CD4-positive, alpha-beta T cell treated with Interleukin-4 for 4 hours (primary cell): ENCODE data around the gene TRIM37.
"Not testable (repeated sequence)": the region's sequence is repeated elsewhere in the genome, so short reads cannot be mapped to it uniquely, and the experiment has no call there.

Experiments used
- DNase-seq: peaks from one replicate; pipeline ENCODE4 v3.0.0-alpha.2; 2020

TRIM37 gene

DNA sequence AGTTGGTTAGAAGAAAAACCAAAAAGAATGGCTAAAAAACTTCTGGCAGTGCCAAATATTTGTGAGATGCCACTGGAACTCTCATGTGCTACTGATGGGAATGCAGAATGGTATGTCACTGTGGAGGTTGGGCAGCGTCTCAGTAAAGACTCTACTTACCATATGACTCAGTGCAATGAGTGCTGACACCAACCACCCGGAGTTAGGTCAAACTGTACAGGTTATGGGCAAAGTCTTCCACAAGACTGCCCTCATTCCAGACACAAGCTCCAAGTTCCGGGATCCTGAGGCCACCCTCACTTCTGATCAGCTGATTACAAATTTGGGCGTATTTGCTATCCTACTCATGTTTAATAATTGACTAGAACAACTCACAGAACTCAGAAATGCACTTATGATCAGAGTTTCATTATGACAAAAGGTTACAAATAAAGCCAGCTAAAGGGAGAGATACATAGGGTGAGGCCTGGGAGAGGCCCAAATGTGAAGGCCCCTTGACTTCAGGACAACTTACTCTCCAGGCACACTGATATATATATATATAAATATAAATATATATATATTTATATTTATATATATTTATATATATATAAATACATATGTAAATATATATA, 114.9 kb downstream of the TRIM37 start:
- DNase-seq = no peak

DNA sequence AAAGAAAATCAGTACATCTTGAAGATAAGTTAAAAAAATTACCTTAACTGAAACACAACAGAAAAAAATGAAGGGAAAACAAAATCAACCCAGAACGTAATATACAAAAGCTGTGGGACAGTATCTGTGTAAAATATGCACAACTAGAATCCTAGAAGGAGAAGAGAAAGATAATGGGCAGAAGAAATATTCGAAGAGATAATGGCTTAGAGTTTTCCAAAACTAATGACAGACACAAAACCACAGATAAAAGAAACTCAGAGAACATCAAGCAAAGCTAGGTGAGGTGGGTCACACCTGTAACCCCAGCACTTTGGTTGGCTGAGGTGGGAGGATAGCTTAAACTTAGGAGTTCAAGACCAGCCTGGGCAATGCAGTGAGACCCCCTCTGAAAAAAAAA, 117.1 kb downstream of the TRIM37 start:
- DNase-seq = no peak

DNA sequence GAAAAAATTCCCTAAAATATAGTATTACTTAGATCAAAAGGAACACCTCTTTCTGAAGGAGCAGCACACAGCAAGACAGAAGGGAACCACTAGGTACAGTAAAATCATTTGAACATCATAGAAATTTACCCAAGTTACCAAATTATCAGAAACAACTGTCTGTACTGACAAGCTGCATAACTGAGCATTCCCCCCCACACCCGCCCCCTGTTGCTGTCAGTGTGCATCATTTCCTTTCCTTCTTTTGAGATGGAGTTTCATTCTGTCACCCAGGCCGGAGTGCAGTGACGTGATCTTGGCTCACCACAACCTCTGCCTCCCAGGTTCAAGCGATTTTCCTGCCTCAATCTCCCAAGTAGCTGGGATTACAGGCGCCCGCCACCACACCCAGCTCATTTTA, 120.7 kb downstream of the TRIM37 start:
- DNase-seq = no peak

DNA sequence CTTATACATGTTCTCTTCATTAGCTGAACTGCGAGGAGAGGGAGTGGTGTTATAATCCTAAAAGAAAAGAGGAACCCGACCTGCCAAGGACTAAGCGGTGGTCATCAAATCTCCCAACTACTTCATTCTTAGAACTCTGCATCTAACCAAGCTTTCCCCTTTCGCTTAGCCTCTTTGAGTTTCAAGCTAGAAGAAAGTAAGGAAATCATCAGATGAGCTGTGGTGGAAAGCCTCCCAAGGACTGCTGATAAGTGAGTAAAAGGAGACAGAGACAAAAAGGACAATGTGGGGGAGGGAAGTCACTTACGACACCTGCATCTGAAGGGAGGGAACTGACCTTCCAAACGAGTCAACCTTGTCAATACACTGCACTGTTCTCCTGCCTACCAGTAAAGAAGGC, 121.3 kb downstream of the TRIM37 start:
- DNase-seq = no peak

DNA sequence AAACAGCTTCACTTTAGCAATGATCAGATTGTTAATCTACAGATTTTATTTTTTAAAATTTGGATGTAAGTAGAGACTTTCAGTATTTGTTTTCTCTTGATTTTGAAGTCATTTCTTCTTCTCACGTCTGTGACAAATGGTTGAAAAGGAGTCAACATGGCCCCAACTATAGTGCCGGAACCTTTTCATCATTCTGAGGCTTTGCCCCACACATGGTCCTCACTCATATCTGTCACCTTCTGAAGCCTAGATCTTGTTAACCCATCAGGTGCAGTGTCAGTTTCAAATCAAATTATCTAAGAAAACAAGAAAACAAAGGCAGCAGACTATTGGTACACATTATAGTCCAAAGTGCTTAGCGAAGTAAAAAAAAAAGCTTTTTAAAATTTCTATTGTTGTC, 124.1 kb downstream of the TRIM37 start:
- no peak for DNase-seq

DNA sequence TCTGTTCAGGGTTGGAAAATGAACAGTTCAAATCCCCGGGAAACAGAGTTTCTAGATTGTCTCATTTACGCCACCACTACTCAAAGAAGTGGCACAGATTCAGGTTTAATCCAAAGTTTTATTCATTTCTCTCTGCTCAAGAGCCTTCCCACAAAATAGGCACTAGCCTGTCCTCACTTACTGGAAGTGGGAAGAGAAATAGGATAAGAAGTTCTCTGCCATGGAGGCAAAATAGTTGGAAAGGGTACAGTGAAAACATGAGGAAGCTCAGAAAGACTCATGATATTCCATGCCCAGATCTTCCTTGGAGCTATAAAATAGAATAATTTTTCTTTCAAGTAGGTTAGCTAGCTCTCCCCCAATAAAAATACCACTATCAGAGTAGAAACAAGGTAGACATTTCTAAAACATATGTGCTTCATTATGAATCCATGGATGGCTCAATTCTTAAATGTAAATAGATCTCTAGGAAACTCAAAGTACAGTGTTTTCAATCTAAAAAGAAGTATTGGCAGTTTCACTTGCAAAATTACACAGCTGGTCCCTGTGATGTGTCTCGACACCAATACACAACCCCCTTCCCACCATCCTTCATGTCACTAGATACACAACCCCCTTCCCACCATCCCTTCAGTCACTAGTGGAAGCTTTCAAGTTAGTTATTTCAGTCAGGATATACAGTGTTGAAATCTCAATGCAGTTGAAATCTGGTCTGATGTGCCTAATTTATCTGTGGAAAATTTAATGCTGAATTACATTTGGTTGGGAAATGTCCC, 125.8 kb downstream of the TRIM37 start:
- DNase-seq = no peak

DNA sequence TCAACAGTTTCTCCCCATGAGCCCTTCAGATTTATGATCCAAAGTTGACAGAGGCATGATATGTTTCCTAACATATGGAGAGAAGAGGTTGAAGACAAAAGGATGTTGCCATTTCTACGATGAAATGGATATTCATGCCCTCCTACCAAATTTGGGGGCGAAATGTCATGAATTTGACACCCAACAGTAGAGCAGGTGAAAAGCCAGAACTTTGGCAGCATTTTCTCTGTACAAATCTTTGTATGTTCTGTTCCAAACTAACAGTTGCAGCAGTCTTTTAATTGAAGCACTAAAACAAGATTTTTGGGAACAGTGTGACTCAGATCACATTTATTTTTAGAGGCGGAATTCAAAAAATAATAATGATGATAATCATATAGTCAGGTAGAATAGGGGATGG, 130.1 kb downstream of the TRIM37 start:
- DNase-seq = no peak

DNA sequence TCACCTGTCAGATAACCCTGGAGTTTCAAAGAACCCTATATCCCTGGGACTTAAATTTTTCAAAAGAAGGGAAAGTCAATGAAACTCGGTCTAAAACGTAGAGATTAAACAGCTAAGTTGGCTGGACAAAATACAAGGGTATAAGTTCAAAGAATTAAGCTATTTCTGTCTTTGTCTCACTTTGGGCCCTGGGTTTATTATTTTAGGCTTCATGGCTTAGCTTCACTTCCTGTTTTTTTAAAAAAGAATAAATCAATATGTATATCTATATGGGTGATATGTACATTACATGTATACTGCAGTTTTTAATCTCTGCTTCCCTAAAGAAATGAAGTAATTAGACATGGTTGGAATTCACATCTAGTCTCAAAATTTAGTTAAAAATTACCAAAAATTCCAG, 132.3 kb downstream of the TRIM37 start:
- no peak for DNase-seq

DNA sequence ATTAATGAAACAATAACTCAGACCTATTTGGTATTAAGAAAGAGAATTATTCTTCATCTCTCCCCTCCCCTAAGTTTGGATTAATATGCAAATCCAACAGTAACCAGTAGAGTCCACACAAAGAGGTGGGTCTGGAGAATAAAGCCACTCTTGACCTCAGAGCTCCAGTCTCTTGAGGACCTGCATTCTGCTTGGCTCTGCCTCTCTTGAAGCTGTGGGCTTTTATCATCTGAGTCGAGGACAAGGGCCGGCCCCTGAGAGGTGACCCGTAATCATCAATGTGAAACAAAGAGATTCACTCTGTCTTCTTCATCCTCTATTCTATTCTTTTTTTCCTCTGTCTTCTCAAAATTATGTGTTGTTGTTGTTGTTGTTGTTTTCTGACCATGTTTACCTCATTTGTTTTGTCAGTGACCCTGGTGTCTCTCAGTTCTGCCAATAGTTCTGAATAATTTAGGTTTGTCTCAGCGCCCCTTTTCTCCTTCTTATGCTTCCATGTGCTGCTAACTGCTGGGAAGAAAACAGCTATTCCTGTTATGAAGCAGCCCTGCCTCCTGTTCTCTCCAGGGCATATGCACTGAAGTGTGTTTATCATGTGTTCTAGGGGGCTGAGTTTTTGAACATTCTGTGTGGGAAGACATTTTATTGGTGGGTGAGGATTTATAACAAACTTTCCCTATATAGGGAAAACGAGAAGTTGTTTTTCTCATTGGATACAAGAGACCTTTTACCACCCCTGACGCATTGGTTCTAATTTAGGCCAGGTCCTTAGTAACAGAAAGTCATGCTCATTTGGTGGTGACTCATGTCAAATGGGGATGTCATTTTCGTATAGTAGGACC, 135.8 kb downstream of the TRIM37 start:
- DNase-seq = no peak

DNA sequence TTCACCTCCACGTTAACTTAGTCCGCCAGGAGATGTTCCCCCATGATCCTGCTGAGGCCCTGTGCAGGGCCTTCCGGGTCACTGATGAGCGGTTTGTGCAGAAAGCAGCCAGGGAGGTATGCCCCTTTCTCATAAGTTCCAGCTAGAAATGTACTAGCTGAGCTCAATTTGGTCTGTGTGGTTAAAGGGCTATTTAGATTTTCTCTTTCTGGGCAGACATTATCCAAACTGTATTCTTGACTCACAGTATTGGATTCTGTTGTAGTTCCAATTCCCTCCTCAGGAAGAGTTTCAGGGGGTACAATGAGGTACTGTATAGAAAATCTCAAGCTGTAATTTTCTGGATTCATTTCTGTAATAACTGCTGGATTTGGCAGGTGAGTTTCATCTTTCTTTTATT, 137.1 kb downstream of the TRIM37 start:
- no peak for DNase-seq

DNA sequence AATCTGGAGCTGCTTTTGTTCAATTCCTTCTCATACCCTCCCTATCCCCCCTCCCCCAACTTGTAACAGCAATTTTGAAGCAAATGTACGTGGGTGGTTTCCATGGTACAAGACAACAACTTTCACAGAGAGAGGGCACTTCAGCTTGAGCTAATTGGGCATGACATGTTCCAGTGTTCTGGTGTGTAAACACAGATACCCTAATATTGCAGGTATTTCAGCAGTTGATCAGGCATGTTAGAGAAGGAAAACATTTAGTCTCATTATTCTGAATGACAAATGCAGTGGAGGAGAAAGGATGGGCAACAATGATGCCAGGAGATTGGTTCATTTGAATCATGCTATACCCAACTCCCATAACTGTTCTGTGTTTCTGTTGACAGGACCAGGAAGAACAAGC, 137.5 kb downstream of the TRIM37 start:
- no peak for DNase-seq

DNA sequence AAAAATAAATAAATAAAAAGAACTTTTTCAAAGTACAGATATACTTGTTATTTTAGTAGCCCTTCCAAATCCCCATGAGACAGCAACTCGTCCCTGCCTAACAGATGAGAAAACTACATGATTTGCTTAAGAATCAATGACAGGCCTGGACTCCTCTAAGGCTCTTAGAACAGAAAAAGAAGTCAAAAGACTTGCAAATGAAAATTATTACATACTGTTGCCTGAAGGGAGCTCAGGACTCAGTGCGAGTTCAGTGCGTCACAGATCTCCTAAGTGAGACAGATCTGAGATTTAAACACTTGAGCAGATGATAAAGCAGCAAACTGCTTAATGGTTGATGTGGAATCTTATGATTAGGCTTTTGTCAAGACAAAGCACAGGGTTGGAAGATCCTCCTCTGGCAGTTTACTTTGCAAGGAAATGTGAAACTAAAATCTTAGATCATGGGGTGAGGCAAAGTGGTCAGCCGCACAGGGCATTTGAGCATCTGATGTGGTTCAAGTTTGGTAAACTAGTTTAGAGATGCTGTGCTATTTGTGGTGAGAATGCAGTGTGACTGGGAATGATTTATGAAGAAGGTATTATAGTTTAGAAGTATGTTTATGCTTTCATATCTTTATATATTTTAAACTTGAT, 138.1 kb downstream of the TRIM37 start:
- no peak for DNase-seq

DNA sequence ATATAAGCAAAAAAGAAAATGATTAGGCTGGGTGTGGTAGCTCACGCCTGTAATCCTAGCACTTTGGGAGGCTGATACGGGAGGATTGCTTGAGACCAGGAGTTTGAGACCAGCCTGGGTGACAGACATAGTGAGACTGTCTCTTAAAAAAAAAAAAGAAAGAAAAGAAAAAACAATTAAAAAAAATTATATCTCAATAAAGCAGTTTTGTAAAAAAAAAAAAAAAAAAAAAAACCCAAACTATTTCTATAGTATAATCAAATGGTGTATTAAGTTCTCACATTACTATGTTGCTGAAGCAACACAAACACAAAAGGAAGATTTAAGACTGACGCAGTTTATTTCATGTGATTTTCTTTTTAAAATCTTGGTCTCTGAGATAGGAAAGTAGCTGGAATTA, 140.5 kb downstream of the TRIM37 start:
- DNase-seq = no peak

DNA sequence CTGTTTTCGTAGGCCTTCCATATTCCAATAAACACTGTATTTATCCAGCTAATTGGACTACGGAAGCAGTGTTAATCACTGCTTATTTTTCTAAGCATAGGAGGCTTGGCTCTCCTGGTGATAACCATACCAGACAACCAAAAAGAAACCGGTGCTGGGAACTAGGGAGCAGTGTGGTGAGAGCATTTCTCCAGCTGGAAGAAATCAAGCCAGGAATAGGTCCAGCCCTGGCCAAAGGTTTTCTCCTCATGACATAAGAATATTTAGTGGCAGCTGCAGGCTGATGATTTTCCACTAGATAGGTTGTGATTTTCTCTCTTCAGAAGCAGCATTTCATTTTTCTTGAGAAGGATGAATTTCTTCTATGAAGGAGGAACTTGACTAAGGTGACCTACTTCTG, 141.5 kb downstream of the TRIM37 start:
- DNase-seq = no peak

DNA sequence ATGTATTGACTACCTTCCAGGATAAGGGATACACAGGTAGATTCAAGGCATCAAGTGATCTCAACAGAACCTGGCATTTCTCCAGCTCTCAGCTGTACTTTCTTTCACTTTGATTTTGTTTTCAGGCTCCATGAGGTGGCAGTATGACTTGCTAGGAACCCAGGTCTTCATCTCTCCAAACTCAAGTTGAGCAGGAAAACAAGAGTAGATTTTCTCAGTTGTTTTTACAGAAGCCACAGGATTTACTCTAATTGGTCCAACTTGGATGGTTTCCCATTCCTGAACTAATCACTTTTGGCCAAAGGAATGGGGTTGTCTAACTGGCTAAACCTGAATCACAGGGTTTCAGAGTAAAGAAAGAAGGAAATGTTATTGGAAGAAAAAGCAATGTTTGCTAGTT, 146.6 kb downstream of the TRIM37 start:
- DNase-seq = no peak

DNA sequence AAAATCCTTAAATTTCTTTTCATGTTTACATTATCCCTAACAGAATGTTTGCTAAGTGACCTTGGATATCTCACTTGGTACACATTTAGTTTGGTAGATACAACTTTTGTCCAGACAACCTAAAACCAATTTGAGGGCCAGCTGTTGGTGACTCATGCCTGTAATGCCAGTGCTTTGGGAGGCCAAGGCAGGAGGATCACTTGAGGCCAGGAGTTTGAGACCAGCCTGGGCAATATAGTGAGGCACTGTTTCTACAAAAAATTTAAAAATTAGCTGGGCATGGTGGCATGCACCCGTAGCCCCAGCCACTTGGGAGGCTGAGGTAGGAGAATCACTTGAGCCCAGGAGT, 149.0 kb downstream of the TRIM37 start:
- DNase-seq = not testable (repeated sequence)

DNA sequence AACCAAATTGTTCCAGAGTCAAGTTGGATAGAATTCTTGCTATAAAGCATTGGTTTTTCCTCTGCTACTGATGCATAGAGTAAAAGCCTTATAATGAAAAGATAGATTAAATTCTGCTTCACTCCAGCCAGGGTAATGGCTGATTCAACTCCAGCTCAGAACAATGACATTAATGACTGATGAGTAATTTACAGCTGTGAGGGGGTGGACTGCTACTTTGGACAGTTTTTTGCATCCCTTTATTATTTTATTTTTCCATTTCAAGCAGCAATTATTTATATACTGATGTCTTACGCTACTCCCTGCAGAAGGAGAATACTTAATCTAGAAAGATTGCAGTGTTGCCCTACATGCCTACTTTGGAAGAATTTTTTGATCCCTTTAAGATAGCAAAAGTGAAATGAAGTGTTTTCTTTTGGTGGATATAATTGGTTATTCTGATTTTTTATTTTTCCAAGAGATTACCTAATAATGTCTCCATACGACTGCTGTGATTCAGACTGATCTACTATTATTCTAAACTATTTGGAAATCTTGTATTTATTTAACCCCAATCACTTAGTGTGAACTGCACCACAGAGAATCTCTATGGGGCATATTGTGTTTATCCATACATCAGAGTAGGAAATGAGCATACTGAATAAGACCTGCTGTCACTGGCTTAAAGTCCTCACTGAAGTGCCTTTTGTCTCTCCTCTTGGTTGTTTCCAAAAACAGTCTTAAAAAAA, 149.5 kb downstream of the TRIM37 start:
- DNase-seq = no peak

DNA sequence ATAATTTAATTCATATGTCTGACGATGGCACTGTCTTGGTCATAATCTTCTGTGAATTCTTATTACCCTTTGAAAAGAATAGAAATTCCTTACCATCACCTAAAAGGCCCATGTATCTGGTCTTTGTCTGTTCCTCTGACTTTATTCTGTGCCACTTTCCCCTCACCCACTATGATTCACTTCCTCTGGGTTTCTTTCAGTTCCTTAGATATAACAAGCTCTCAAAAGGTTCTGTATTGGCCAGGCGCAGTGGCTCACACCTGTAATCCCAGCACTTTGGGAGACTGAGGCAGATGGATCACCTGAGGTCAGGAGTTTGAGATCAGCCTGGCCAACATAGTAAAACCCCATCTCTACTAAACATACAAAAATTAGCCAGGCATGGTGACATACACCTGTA, 152.3 kb downstream of the TRIM37 start:
- DNase-seq = not testable (repeated sequence)

DNA sequence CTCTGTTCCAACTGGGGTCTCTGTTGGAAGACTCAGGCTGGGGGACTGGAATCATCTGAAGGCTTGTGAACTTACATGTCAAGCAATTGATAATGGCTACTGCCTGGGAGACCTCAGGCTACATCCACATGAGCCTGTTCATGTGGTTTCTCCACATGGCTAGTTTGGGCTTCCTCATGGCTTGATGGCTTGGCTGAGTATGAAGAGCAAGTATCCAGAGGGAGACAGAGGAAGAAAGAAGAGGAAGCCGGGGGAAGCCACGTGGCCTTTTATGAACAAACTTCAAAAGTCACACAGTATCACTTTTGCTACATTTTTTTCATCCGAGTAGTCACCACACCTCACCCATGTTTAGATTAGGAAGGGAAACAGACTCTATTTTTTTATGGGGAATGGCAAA, 158.9 kb downstream of the TRIM37 start:
- DNase-seq = no peak

DNA sequence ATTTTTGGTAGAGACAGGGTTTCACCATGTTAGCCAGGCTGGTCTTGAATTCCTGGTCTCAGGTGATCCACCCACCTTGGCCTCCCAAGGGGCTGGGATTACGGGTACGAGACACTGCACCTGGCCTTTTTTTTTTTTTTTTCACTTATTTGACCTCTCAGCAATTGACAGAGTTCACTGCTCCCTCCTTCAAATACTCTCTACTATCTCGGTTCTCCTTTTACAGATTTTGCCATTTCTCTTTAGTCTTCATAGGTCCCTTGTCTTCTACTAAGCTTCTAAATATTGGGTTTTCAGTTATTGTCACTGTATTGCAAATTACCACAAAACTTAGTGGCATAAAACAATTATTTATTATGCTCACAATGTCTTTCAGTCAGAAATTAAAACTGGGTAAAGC, 159.3 kb downstream of the TRIM37 start:
- DNase-seq = no peak

DNA sequence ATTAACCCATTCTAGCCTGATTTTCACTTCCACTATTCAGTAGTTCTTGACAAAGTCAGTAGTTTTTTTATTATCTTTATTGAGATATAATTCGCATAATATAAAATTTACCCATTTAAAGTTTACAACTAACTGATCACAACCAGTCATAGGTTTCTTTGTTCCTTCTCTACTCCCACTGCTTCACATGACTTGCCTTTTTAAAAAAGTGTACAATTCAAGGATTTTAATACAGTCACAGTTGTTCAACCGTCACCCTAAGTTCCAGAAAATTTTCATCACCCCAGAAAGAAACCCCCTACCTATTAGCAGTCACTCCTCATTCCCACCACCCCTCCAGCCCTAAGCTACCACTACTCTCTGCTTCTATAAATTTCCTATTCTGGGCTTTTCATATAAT, 162.5 kb downstream of the TRIM37 start:
- DNase-seq = no peak

DNA sequence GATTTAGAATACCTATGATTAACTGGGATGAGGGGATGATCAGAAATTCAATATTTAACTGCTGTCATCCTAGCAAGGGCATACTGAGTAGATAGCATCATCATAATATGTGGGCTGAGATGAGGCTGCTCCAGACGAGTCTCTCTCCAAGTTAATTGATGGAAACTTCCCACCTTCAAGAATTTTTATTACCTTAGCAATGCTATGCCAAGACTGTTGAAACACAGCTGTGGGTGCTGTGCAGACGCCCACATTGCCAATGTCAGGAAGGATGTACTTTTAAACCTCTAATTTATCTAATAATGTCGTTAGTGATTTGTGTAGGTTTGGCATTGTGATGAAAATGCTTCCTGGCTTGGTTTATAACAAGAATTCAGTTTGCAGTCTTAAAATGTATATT, 170.4 kb downstream of the TRIM37 start:
- no peak for DNase-seq

DNA sequence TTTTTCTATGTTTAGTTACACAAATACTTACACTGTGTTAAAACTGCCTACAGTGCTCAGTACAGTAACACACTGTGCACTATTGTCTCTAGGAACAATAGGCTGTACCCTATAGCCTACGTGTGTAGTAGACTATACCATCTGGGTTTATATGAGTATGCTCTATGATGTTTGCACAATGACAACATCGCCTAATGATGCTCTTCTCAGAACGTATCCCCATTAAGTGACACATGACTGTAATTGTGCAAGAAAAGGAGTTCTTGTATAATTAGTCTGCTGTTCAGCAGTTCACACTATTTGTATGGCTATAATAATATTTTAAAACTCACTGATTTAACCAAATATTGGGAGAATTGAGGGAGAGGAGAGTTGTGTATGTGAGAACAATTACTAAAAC, 173.7 kb downstream of the TRIM37 start:
- DNase-seq = no peak
